Activated CD4-positive, alpha-beta T cell treated with anti-CD3 and anti-CD28 coated beads, Interleukin-2, amount 50 U/mL, for 24 hours (primary cell): ENCODE results near the gene NPTN.
A peak's percentile ranks its signal among the peaks of the same experiment; 100 is the strongest.
"Not testable (repeated sequence)": the region's sequence is repeated elsewhere in the genome, so short reads cannot be mapped to it uniquely, and the experiment has no call there.

ENCODE experiments used
- DNase-seq, 2 donors: peaks; one replicate each; pipeline ENCODE4 v3.0.0-alpha.2; 2020; ENCODE audit warnings: low read depth in 1 of 2, low spot score in 1 of 2

Gene NPTN

DNA sequence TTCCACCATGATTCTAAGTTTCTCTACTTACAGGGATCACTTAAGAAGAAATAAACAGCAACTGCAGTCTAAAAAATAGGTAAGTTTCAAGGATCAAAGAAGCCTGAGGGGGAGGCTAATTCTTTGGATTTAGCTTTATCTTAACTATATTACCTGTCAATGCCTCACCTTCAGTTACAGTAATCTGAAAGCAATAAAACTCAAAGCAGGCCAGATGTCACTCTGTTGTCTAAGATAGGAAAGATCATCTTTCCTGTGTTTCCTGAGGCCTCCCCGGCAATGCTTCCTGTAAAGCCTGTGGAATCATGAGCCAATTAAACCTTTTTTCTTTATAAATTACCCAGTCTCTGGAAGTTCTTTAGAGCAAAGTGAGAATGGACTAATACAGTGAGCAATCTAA, 60.2 kb downstream of the NPTN start:
- DNase-seq = no peak

DNA sequence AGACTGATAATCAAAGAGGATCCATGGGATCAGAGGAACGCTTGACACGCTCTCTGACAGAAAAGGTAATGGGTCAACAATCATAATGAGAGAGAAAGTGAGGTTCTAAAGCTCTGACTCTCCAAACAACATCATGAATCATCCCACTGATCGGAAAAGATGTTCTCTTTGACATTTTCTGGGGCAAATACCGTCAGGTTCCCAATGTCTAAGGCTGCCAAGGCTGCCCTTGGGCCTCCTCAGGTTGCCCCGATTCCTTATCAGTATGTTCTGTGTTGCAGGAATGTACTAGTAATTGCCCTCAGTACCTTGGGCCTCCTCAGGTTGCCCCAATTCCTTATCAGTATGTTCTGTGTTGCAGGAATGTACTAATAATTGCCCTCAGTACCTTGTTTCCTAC, 60.9 kb downstream of the NPTN start:
- no peak for DNase-seq

DNA sequence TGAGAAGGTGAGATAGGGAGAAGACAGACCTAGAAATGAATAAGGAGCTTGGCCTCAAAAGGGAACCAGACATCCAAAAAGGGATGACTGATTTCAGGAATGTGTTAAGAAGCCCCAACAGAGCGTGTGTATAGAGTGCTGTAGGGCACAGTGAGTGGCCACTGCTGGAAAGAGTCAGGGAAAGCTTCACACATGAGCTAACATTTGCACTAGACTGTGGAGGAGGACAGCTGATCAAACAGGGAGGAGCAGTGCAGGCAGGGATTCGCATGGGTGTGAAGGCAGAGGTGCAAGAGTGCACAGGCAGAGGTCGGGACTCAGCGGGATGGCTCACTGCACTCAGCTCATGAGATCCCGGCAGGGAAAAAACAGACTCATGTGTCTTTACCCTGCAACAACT, 61.8 kb downstream of the NPTN start:
- no peak for DNase-seq

DNA sequence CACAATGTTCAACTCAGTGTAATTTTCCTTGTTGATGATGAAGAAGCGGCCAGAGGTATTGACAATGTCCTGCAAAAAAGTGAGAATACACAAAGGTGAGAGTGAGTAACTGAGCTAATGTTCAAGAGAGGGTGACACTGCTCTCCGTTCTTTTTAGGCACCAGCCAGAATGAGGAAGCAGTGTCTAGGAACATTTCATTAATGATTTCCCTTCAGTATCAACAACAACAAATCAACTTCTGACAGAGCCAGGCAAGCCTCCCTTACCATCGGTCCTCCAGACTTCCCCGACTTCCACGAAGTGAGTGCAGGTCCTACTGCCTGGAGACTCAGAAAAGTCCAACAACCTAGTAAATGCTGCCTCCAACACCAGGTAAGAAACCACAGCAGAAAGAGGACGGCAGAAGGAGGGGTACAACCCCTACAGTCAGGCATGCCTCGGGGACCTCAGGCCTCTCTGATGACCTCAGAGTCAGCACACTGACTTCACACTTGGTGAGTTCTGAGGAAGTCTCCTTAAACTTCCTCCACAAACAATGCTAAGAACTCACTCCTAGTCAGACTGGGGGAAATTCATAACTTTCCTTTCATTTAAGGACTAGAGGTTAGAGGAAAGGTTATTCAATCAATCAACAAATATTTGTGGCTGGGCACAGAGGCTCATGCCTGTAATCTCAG, 62.7 kb downstream of the NPTN start:
- DNase-seq = no peak

DNA sequence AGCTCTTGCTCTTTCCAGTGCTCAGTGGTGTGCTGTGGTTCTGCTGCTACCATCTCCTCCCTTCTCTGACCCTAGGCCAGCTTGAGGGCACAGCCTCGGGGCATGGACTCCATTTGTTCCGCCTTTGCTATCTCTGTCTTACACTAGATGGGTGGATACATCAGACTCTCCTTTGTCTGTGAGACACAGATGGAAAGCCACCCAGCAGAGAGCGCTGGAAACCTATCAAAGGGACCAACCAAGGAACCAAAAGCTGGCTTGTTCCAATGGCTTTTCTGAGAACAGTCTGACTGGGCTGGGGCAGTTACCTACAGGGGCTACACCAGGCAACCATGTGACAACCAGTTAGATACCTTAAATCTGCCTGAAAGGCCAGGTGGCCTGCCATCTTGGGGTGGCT, 63.8 kb downstream of the NPTN start:
- no peak for DNase-seq

DNA sequence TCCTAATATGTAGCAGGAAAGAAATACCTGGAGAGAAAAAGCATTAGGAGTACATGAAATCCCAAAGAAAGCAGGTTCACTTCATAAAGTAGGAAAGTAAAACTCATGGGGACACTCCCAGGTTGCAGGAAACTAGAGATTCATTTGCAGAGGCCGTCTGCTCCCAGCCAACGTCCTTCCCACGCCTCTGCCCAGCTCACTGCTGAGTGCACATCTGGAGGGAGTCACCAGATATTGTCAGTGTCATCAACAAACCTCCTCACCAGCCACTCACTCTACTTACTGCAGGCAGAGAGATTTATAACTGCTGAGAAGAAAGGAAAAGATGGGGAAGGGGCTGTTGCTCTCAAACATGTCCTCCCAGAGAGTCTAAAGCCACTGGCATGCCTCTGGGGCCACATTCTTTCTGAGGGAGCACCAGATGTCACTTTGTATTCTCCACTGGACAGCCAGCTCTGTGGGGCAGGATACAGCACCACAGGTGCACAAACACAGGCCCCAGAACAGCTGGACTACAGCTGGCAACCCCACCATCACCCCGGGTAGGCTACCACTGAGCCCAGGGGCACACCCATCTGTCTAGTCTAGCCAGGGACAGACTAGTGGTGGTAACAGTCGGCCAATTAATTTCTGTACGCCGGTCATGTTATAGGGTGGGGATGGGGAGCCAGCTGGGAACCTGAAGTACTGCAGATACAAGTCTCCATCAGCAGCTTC, 64.5 kb downstream of the NPTN start:
- no peak for DNase-seq

DNA sequence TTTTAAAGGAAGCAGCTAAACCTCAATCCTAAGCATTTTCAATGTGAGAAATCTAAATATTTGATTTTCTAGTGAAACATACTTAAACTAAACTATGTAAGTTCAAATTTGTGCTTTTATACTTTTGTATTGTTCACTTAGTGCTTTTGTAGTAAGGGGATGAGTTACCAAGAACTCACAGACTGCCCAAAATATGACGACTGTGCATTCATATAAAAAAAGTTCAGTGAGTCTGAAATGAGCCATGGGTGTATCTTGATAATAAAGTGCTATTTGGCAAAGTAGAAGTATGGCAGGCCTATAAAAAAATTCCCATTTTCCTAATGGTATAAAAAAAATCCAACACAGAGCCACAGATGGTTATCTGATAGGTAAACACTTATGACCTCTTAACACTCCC, 66.2 kb downstream of the NPTN start:
- no peak for DNase-seq

DNA sequence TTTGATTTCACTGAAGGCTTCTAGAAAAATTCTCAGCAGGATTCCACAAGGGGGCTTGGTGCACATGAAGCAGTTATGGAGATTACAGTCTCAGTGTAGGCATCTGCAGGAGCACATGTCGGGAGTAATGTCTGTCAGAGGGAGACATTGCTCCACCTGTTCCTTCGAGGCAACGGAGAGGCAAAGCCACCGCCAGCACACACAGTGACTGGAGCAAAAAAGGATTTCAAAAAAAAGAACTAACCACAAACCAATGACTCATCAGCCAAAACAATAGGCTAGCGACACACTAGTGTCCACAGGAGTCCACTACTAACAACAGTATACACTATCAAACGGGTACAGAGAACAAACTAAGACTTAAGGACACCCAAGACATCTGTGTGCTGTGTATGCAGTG, 68.9 kb downstream of the NPTN start:
- no peak for DNase-seq

DNA sequence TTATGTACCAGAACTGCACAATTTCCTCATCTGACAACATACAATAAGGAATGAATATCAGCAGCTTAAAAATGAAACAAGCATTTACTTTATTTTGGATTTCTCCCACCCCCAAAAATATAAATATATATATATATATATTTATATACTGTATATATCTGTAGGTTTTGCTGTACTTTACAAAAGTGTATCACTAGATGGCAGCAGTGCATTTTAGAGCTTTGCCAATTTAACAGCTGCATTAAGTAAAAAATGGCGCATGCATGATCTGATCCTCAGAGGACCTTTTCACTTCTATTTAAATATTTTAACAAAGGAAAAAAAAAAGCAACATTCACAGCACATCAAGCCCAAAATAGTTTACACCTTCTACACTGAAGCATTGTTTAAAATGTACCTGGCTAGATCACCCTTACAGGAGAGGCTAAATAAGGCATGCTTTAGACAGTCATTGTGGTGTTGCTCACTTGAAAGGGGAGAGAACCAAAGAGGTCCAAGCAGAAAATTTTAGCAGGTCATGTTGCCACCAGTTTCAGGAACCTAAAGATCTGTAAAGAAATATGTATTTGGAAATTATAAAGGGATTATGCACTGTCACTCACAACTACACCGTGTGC, 72.6 kb downstream of the NPTN start:
- DNase-seq = peak in 1 of 2 donors; percentile 17

DNA sequence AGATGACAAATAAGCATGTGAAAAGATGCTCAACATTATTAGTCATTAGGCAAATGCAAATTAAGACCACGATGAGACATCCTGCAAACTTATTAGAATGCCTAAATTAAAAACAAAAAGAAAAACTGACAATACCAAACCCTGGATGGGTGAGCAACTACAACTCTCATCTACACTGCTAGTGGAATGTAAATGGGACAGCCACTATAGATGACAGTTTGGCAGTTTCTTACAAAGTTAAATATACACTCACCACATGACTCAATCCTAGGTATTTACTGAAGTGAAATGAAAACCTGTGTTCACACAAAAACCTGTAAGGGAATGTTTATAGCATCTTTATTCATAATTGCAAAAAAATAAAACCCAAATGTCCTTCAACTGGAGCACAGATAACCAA, 74.7 kb downstream of the NPTN start:
- no peak for DNase-seq

DNA sequence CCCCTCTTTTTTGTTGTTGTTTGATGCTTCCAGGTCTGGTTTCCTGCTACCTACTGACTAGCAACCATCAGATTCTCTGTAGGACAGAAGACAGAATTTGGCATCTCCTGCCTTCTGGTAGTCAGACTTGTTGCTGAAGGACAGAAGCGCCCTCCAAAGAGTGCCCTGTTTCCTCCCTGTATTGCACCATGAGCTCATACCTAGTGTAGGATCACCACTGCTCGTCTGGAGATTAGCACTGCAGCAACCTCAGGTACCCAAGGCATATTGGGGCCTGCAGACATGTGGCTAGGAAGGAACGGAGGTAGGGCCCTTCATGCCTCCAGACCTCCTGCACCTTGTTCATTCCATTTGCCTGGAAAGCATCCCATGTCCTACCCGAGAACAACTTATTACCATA, 78.1 kb downstream of the NPTN start:
- no peak for DNase-seq

DNA sequence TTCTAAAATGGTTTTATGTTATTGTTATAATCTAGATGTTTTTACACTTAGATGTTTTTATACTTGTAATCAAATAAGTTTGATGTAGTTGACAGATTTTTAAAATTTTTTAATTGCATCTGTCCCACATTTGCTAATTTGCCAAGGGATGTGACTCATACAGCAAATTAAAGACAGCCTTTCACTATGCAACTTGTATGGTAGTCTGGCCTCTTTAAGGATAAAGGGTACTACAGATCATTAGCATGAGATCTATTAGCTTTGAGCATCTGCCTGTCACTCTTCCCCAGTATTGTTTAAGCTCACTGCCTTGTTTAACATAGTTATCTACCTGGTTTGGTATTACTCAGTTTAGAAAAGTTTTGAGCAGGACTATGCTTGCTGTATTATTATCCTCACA, 83.0 kb downstream of the NPTN start:
- no peak for DNase-seq

DNA sequence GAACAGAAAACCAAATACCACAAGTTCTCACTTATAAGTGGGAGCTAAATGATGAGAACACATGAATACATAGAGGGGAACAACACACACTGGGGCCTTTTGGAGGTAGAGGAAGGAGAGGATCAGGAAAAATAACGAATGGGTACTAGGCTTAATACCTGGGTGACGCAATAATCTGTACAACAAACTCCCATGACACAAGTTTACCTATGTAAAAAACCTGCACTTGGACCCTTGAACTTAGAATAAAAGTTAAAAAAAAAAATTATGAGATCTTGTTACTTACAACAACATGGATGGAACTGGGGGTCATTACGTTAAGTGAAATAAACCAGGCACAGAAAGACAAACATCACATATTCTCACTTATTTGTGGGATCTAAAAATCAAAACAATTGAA, 84.3 kb downstream of the NPTN start:
- DNase-seq = not testable (repeated sequence)

DNA sequence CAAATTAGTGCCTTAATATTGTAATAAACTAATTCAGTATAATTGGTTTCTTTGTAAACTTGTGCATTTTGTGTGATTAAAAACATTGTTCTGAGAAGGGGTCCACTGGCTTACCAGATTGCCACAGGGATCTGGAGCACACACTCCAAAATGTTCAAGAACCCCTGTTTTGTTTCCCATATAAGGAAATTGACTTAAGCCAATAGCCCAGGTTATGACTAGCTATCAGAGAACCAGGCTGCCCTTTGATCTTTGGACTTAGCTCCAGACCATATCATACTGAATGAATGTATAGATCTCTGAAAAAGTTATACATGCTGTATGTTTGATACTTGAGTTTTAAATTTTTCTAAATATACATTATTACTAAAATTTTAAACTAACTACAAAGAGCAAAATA, 91.7 kb downstream of the NPTN start:
- DNase-seq = no peak

DNA sequence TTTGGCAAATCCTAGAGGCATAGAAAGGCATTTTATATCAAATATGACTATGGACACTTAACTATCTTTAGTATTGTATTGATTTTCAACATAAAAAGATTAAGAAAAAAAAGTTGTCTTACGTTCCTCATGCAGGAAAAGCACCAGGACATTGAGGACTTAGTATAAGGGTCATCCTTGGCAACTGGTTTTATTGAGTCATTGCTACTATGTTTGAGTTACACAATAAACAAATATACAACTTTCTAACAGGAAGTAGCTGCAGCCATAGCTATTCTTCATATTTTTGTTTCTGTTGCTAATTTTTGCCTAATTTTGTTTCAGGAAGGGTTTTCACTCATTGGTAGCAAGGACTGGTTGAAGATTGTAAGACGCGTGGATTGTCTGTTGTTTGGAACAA, 93.0 kb downstream of the NPTN start:
- DNase-seq = no peak

DNA sequence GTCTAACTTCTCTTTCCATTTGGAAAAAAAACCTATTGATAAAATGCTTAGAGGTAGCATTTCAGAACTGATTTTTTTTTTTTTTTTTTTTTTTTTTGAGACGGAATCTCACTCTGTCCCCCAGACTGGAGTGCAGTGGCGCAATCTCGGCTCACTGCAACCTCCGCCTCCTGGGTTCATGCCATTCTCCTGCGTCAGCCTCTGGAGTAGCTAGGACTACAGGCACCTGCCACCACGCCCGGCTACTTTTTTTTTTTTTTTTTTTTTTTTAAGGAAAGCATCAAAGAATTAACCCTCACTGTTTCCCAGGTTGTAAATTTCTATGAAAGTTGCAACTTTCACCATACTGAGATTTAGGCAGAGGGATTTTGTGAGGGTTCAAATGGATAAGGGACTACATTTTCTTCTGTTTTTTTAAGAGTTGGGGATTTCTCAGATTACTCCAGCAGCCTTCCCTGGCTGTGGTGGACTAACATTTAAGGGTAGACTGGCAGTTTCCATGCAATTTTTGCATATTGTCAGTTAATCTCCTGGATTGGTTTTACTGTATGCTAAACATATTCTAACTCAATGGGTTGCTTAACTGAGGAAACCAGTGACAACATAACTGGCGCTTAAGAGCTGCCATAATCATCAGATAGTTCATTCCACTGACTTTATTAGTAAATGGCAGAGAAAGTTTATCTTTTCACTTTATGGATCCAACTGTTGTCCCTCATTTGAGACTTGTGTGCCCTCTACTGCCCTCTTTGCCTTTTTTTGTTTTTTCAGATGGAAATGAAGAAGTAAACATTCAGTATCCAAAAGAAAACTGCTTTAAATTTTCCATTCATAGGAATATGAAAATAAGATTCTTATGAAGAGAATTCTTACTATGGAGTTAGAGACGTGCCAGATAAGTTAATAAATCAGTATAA, 93.7 kb downstream of the NPTN start:
- no peak for DNase-seq

DNA sequence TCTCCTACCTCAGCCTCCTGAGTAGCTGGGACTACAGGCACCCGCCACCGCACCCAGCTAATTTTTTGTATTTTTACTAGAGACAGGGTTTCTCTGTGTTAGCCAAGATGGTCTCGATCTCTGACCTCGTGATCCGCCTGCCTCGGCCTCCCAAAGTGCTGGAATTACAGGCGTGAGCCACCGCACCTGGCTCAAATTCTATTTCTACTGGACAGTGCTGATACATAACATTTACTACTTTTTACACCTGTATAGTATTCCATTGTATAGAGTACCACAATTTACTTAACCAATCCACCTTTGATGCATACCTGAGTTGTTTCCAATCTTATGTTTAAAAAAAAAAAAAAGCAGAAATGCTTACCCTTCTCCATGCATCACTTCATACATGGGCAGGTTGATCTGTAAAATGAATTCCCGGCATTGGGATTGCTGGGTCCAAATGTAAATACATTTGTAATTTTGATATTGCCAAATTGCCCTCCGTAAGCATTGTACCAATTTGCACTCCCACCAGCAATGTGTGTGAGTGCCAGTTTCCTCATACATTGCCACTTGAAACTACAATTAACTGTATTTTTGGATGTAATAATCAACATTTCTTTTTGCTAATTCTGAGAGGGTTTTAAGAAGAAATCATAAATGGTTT, 94.5 kb downstream of the NPTN start:
- no peak for DNase-seq

DNA sequence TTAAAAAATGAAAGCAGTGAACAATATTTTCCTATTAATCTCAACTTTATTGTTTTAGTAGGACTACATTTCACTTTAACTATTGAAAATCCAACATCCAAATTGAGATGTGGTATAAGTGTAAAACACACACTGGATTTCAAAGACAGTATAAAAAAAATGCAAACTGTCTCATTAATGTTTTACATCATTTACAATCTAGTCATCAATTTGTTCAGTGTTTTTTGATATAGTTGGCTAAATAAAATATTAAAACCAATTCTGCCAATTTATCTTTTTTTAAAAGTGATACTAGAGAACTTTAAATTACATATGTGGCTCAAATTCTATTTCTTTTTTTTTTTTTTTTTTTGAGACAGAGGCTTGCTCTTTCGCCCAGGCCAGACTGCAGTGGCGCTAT, 95.1 kb downstream of the NPTN start:
- no peak for DNase-seq

DNA sequence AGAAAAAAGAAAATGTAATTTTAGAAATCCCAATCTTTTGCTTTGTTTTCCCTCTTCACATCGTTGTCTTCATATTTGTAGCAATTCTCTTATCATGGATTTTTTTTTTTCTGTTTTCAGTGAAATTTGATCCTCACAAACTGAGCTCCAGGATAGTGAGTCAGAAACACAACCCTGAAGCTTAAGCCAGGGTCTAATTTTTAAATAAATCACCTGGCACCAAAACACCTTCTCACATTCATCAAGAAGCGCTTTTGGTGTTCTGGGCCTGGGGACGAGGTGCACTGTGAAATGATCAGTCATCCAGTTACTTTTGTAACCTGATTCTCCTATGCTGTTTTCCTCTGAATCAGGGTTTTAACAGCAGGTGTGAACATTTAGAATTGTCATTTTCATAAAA, 102.5 kb downstream of the NPTN start:
- no peak for DNase-seq

DNA sequence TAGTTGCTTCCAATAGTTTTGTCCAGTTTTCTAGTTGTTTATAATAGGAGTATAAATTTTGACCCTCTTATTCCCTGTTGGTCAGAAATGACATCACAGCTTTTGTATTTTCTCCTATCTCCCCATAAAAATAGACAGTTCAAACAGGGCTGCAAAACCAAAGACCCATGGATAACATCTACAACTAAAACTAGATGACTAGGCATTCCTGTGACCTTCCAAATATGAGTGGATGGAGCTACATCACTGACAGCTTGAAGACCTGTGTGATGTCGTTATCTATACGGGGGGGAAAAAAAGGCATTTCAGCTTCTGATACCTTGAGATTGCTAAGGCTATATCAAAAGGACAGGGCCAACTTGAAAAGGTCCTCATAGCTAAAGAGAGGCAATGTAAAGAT, 105.6 kb downstream of the NPTN start:
- no peak for DNase-seq

DNA sequence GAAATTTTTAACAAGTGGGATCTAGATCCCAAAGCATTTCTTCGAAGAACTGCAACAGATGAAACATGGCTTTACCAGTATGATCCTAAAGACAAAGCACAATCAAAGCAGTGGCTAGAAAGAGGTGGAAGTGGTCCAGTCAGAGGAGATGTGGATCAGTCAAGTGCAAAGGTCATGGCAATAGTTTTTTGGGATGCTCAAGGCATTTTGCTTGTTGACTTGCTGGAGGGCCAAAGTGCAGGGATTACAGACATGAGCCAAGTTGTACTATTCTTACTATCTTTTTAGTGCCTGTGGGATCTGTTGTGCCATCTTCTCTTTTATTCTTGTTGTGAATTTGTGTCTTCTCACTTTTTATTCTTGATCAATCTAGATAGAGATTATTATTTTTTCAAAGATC, 108.3 kb downstream of the NPTN start:
- DNase-seq = no peak
